Astrocyte (in vitro differentiated cells and primary cell): ENCODE measurements around the gene ACIN1. TPM values are rescaled to one million over a fixed set of nuclear protein-coding genes. Genes with fewer than 3 reads are reported as not detected.

Experiments used
- DNase-seq: peaks from one replicate; pipeline ENCODE4 v3.0.0-alpha.2; 2010; ENCODE audit warnings: low read depth
- FAIRE-seq: peaks from 2 replicates; lab custom pipeline; 2011; peaks lifted over from hg19 to GRCh38; lab: Jason Lieb, UNC
- H2AFZ ChIP-seq: 2 replicates; pipeline ENCODE4 v1.6.0; 2012; ENCODE audit warnings: low read depth, low read length, inconsistent platforms
- H3K27ac ChIP-seq: 2 replicates; pipeline ENCODE4 v1.5.1; 2011; ENCODE audit warnings: low read depth, low read length, inconsistent platforms
- H3K27me3 ChIP-seq: 2 replicates; pipeline ENCODE4 v1.6.0; 2011; ENCODE audit warnings: low read length, inconsistent platforms; ENCODE audit not compliant: insufficient read depth
- H3K36me3 ChIP-seq: 2 replicates; pipeline ENCODE4 v1.5.1; 2011; ENCODE audit warnings: low read length, inconsistent platforms; ENCODE audit not compliant: insufficient read depth
- H3K4me1 ChIP-seq: 2 replicates; pipeline ENCODE4 v1.5.1; 2011; ENCODE audit warnings: low read length, inconsistent platforms; ENCODE audit not compliant: insufficient read depth
- H3K4me2 ChIP-seq: 2 replicates; pipeline ENCODE4 v1.6.0; 2012; ENCODE audit warnings: low read length, inconsistent platforms
- H3K4me3 ChIP-seq: 2 replicates; pipeline ENCODE4 v1.5.1; 2011; ENCODE audit warnings: low read depth, mild to moderate bottlenecking, low read length, inconsistent platforms; ENCODE audit not compliant: insufficient read depth
- H3K79me2 ChIP-seq: 2 replicates; pipeline ENCODE4 v1.6.0; 2012; ENCODE audit warnings: mild to moderate bottlenecking, low read length, inconsistent platforms; ENCODE audit not compliant: insufficient read depth
- H3K9ac ChIP-seq: 2 replicates; pipeline ENCODE4 v1.6.0; 2012; ENCODE audit warnings: mild to moderate bottlenecking, low read length, inconsistent platforms
- H3K9me3 ChIP-seq: 2 replicates; pipeline ENCODE4 v1.5.1; 2012; ENCODE audit warnings: low read depth, mild to moderate bottlenecking, low read length, inconsistent platforms; ENCODE audit not compliant: insufficient read depth
- H4K20me1 ChIP-seq: 2 replicates; pipeline ENCODE4 v1.6.0; 2012; ENCODE audit warnings: low read length, inconsistent platforms; ENCODE audit not compliant: insufficient read depth
- H3K27ac Mint-ChIP-seq: one replicate; pipeline ENCODE4 v1.8.0; 2021; ENCODE audit warnings: mild to moderate bottlenecking, mixed read lengths; ENCODE audit not compliant: unreplicated experiment
- H3K27me3 Mint-ChIP-seq: one replicate; pipeline ENCODE4 v1.8.0; 2021; ENCODE audit warnings: low read depth, mixed read lengths; ENCODE audit not compliant: unreplicated experiment
- H3K36me3 Mint-ChIP-seq: one replicate; pipeline ENCODE4 v1.8.0; 2021; ENCODE audit warnings: low read depth, mixed read lengths; ENCODE audit not compliant: unreplicated experiment
- H3K4me1 Mint-ChIP-seq: one replicate; pipeline ENCODE4 v1.8.0; 2021; ENCODE audit warnings: low read depth, mixed read lengths; ENCODE audit not compliant: unreplicated experiment
- H3K4me3 Mint-ChIP-seq: one replicate; pipeline ENCODE4 v1.8.0; 2021; ENCODE audit warnings: mild to moderate bottlenecking, moderate library complexity, mixed read lengths; ENCODE audit not compliant: unreplicated experiment
- H3K9me3 Mint-ChIP-seq: one replicate; pipeline ENCODE4 v1.8.0; 2021; ENCODE audit warnings: mild to moderate bottlenecking, mixed read lengths; ENCODE audit not compliant: unreplicated experiment
- EZH2 ChIP-seq: IDR thresholded peaks from 2 replicates; pipeline ENCODE4 v1.6.1; 2012; ENCODE audit warnings: mild to moderate bottlenecking, low read length, inconsistent platforms; ENCODE audit not compliant: insufficient read depth
- total RNA-seq: library from RNA; stranded (reverse); gene quantifications from 2 replicates; pipeline ENCODE4 v1.2.1, GENCODE V29; 2021
- TF ChIP-seq, protein P1 (sequence below): IDR thresholded peaks from 2 replicates; pipeline ENCODE4 v1.5.1; 2011; ENCODE audit warnings: low read depth, mild to moderate bottlenecking, inconsistent platforms, low read length, moderate library complexity; ENCODE audit not compliant: insufficient read depth

Gene ACIN1
- total RNA-seq, 1 donor from 2014 or later, result 208 TPM

DNA sequence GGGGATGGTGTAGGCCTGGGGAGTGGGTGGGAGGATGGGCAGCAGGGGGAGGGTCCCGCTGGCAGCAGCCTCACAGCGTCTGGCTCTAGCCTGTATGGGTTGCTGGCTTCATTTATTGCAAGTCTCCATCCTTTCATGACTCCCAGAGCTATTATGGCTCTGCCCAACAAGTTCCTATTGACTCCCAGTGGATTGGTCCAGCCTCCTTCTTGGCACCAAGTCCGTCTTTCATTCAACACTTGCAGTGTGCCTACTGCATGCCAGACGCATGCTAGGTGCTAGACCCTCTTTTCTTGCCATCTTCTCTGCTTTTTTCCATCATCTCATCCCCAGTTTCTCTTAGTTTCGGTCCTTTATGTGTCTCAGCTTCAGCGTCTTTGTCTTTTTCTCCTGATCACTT is 51.8 kb downstream of the ACIN1 start:
- H3K4me2 ChIP-seq, result no peak overlapping the region
- FAIRE-seq (no peak), DNase-seq (no peak)
- no peak overlapping the region for H3K9ac ChIP-seq
- Mint-ChIP-seq H3K27ac (no peak overlapping the region), H3K4me3 (no peak overlapping the region), H3K36me3 (peaks cover 7% of the 10 kb centered on the region), H3K4me1 (peaks cover 9% of the 10 kb centered on the region), H3K9me3 (peaks cover 4% of the 10 kb centered on the region), H3K27me3 (peaks cover 11% of the 10 kb centered on the region)
- H3K27ac ChIP-seq, result no peak overlapping the region
- H3K79me2 ChIP-seq, result no peaks in the 10 kb centered on the region
- H2AFZ ChIP-seq, result no peak overlapping the region
- H3K36me3 ChIP-seq, result no peaks in the 10 kb centered on the region
- no peaks in the 10 kb centered on the region for H4K20me1 ChIP-seq
- H3K27me3 ChIP-seq, result no peaks in the 10 kb centered on the region
- TF ChIP-seq, protein P1, sequence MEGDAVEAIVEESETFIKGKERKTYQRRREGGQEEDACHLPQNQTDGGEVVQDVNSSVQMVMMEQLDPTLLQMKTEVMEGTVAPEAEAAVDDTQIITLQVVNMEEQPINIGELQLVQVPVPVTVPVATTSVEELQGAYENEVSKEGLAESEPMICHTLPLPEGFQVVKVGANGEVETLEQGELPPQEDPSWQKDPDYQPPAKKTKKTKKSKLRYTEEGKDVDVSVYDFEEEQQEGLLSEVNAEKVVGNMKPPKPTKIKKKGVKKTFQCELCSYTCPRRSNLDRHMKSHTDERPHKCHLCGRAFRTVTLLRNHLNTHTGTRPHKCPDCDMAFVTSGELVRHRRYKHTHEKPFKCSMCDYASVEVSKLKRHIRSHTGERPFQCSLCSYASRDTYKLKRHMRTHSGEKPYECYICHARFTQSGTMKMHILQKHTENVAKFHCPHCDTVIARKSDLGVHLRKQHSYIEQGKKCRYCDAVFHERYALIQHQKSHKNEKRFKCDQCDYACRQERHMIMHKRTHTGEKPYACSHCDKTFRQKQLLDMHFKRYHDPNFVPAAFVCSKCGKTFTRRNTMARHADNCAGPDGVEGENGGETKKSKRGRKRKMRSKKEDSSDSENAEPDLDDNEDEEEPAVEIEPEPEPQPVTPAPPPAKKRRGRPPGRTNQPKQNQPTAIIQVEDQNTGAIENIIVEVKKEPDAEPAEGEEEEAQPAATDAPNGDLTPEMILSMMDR, result no peak
- no peak for TF ChIP-seq EZH2
- H3K4me1 ChIP-seq, result peaks cover 16% of the 10 kb centered on the region
- H3K4me3 ChIP-seq, result no peak overlapping the region
- H3K9me3 ChIP-seq, result no peaks in the 10 kb centered on the region

DNA sequence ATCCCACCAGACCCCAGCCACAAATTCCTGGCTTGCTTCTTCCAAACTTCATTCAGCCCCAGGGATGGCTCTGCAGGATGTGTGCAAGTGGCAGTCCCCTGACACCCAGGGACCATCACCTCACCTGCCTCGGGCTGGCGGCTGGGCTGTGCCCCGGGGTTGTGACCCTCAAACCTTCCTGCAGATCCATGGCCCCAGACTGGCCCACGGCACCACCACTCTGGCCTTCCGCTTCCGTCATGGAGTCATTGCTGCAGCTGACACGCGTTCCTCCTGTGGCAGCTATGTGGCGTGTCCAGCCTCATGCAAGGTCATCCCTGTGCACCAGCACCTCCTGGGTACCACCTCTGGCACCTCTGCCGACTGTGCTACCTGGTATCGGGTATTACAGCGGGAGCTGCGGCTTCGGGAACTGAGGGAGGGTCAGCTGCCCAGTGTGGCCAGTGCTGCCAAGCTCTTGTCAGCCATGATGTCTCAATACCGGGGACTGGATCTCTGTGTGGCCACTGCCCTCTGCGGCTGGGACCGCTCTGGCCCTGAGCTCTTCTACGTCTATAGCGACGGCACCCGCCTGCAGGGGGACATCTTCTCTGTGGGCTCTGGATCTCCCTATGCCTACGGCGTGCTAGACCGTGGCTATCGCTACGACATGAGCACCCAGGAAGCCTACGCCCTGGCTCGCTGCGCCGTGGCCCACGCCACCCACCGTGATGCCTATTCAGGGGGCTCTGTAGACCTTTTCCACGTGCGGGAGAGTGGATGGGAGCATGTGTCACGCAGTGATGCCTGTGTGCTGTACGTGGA is 52.6 kb downstream of the ACIN1 start, which contains the start of gene PSMB11:
Gene PSMB11, plus strand, starts transcription at position 51 of the 804 bp plus-strand sequence. Its CDS starts 14 bp downstream, at position 65.
- H3K9me3 Mint-ChIP-seq, result peaks cover 2% of the 10 kb centered on the region
- H3K4me1 Mint-ChIP-seq, result peaks cover 9% of the 10 kb centered on the region
- Histone ChIP-seq H2AFZ (peak within 1 kb of the TSS; percentile 34), H3K27me3 (no peaks in the 10 kb centered on the region), H3K36me3 (no peaks in the 10 kb centered on the region), H3K4me2 (peak within 1 kb of the TSS; percentile 36), H3K9me3 (no peaks in the 10 kb centered on the region), H3K9ac (no peak within 1 kb of the TSS), H3K27ac (no peak within 1 kb of the TSS), H3K4me1 (peaks cover 16% of the 10 kb centered on the region), H4K20me1 (no peaks in the 10 kb centered on the region), H3K79me2 (no peaks in the 10 kb centered on the region), H3K4me3 (no peak within 1 kb of the TSS)
- H3K36me3 Mint-ChIP-seq, result peaks cover 4% of the 10 kb centered on the region
- no peak for TF ChIP-seq EZH2
- TF ChIP-seq, protein P1, result no peak
- FAIRE-seq (no peak), DNase-seq (no peak)
- no peak within 1 kb of the TSS for H3K4me3 Mint-ChIP-seq
- no peak within 1 kb of the TSS for H3K27ac Mint-ChIP-seq
- peaks cover 11% of the 10 kb centered on the region for H3K27me3 Mint-ChIP-seq

DNA sequence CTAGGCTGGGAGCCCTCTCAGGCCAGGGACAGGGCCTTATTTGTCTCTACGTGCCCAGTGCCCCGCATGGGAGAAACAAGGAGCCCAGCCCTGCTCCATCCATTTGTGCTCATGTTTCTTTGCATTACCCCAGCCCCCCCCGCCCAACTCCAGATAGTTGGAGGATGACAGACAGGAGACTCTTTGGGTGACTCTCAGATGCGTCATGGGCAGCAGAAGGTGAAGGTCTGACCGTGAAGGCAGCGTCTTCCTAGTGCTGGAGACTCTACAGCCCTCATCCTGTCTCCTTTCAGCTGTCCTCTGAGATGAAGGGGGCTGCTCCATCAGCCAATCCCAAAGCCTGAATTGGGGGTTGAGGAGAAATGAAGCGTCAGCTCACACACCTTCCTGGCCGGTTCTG is 53.2 kb downstream of the ACIN1 start:
- Mint-ChIP-seq H3K27ac (no peak overlapping the region), H3K36me3 (peaks cover 2% of the 10 kb centered on the region), H3K9me3 (no peaks in the 10 kb centered on the region), H3K27me3 (peaks cover 11% of the 10 kb centered on the region), H3K4me1 (peaks cover 9% of the 10 kb centered on the region), H3K4me3 (no peak overlapping the region)
- no peak overlapping the region for H3K4me3 ChIP-seq
- TF ChIP-seq, protein P1, result no peak
- TF ChIP-seq EZH2, result no peak
- H3K4me1 ChIP-seq, result peaks cover 12% of the 10 kb centered on the region
- no peaks in the 10 kb centered on the region for H3K36me3 ChIP-seq
- H3K4me2 ChIP-seq, result peak overlapping the region; percentile 36
- FAIRE-seq (no peak), DNase-seq (no peak)
- no peaks in the 10 kb centered on the region for H3K27me3 ChIP-seq
- H4K20me1 ChIP-seq, result no peaks in the 10 kb centered on the region
- no peaks in the 10 kb centered on the region for H3K79me2 ChIP-seq
- H3K9ac ChIP-seq, result no peak overlapping the region
- H2AFZ ChIP-seq, result peak overlapping the region; percentile 34
- no peak overlapping the region for H3K27ac ChIP-seq
- no peaks in the 10 kb centered on the region for H3K9me3 ChIP-seq
